HepG2 (cell line): Measurements from ENCODE around the gene ZNF627. TPM values are rescaled to one million over a fixed set of nuclear protein-coding genes. Genes with fewer than 3 reads are reported as not detected.

Experiments
- CAMTA2 ChIP-seq: sonication (generic); formaldehyde crosslinking; IDR thresholded peaks from 2 replicates; pipeline ENCODE4 v1.4.0; 2020; ENCODE audit warnings: mild to moderate bottlenecking, missing genetic modification reagents, borderline replicate concordance
- ETV6 ChIP-seq: sonication (generic); formaldehyde crosslinking; conservative IDR thresholded peaks from 2 replicates; pipeline ENCODE4 v1.4.0; 2020; ENCODE audit warnings: missing genetic modification reagents
- MBNL3 ChIP-seq: fragments of 250-450 bp; sonication (Bioruptor Pico); conservative IDR thresholded peaks from 2 replicates; pipeline ENCODE4 v1.8.0; 2022; ENCODE audit warnings: mild to moderate bottlenecking, inconsistent platforms
- NFYC ChIP-seq: IDR thresholded peaks from 2 replicates; pipeline ENCODE4 v1.6.1; 2016; ENCODE audit warnings: missing genetic modification reagents, missing compliant biosample characterization
- PHF8 ChIP-seq: sonication (generic); formaldehyde crosslinking; IDR thresholded peaks from 2 replicates; pipeline ENCODE4 v1.5.0; 2020; ENCODE audit warnings: missing genetic modification reagents
- SP1 ChIP-seq, 2 experiments: fragments of 450-650 bp in 1 of 2; sonication (generic) in 1 of 2; formaldehyde crosslinking in 1 of 2; IDR thresholded peaks; 2 replicates each; pipeline versions ENCODE4 v1.4.0 to v1.6.1; 2016 to 2020; ENCODE audit warnings: missing genetic modification reagents in 1 of 2
- ZBTB20 ChIP-seq: sonication (generic); formaldehyde crosslinking; IDR thresholded peaks from 2 replicates; pipeline ENCODE4 v1.8.1; 2023; ENCODE audit warnings: missing genetic modification reagents, low read depth, mild to moderate bottlenecking, borderline replicate concordance
- polyA plus RNA-seq, 8 experiments: library from polyadenylated mRNA; depleted of rRNA in 3 of 8; stranded (reverse) in 7 of 8; unstranded in 1 of 8; fragments of >200 nt; fragmentation: Illumina TruSeq in 4 of 8; extraction: Trizol in 4 of 8; gene quantifications; 2 replicates each; pipeline versions ENCODE4 v1.2.1 to v1.2.3, GENCODE V29; 2011 to 2016; ENCODE audit warnings: low read depth in 4 of 8, missing spikeins in 1 of 8, mixed read lengths in 1 of 8; ENCODE audit not compliant: insufficient read depth in 1 of 8
- total RNA-seq, 5 experiments: library from RNA; depleted of rRNA; stranded (reverse); fragments of >200 nt; fragmentation: Illumina TruSeq; extraction: Trizol; gene quantifications; 2 replicates each; pipeline ENCODE4 v1.2.3, GENCODE V29; 2016; ENCODE audit warnings: low read depth in 1 of 5
- TF ChIP-seq, protein P1 (sequence below): sonication (generic); formaldehyde crosslinking; IDR thresholded peaks from 2 replicates; pipeline ENCODE4 v1.8.1; 2023; ENCODE audit warnings: missing genetic modification reagents, inconsistent platforms, borderline replicate concordance
- TF ChIP-seq, protein P2 (sequence below): sonication (generic); formaldehyde crosslinking; IDR thresholded peaks from 2 replicates; pipeline ENCODE4 v1.4.0; 2020; ENCODE audit warnings: missing genetic modification reagents, borderline replicate concordance
- TF ChIP-seq, protein P3 (sequence below): sonication (generic); formaldehyde crosslinking; IDR thresholded peaks from 2 replicates; pipeline ENCODE4 v1.5.1; 2020; ENCODE audit warnings: mild to moderate bottlenecking, missing genetic modification reagents, moderate library complexity
- TF ChIP-seq, protein P4 (sequence below): sonication (generic); formaldehyde crosslinking; IDR thresholded peaks from 2 replicates; pipeline ENCODE4 v1.5.0; 2020; ENCODE audit warnings: mild to moderate bottlenecking, low read depth, missing genetic modification reagents, borderline replicate concordance

Gene ZNF627
- total and polyA plus RNA-seq, 2 of the 13 experiments (the other 11 are each of a cell fraction or from before 2014, with no cell fraction given): 4.2 to 12.7 TPM

DNA sequence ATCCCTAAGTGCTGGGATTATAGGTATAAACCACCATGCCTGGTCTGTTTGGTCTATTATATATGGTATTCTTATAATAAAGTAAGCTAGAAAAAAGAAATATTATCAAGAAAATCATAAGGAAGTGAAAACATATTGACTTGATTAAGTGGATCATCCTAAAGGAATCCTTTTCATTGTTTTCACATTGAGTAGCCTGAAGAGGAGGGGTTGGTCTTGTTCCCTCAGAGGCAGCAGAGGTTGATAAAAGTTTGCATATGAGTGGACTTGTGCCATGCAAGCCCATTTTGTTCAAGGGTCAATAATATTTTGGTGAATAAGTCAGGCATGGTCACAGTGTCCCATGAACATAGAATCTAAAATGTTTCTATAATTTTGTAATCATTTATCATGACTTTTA, 52.7 kb downstream of the ZNF627 start (continued):
- TF ChIP-seq, protein P1, sequence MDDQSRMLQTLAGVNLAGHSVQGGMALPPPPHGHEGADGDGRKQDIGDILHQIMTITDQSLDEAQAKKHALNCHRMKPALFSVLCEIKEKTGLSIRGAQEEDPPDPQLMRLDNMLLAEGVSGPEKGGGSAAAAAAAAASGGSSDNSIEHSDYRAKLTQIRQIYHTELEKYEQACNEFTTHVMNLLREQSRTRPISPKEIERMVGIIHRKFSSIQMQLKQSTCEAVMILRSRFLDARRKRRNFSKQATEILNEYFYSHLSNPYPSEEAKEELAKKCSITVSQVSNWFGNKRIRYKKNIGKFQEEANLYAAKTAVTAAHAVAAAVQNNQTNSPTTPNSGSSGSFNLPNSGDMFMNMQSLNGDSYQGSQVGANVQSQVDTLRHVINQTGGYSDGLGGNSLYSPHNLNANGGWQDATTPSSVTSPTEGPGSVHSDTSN (CRISPR knock-in tag): no peak
- TF ChIP-seq, protein P2, sequence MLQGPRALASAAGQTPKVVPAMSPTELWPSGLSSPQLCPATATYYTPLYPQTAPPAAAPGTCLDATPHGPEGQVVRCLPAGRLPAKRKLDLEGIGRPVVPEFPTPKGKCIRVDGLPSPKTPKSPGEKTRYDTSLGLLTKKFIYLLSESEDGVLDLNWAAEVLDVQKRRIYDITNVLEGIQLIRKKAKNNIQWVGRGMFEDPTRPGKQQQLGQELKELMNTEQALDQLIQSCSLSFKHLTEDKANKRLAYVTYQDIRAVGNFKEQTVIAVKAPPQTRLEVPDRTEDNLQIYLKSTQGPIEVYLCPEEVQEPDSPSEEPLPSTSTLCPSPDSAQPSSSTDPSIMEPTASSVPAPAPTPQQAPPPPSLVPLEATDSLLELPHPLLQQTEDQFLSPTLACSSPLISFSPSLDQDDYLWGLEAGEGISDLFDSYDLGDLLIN: no peak
- TF ChIP-seq, protein P3, sequence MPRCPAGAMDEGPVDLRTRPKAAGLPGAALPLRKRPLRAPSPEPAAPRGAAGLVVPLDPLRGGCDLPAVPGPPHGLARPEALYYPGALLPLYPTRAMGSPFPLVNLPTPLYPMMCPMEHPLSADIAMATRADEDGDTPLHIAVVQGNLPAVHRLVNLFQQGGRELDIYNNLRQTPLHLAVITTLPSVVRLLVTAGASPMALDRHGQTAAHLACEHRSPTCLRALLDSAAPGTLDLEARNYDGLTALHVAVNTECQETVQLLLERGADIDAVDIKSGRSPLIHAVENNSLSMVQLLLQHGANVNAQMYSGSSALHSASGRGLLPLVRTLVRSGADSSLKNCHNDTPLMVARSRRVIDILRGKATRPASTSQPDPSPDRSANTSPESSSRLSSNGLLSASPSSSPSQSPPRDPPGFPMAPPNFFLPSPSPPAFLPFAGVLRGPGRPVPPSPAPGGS: no peak
- TF ChIP-seq MBNL3 (CRISPR knock-in tag) (no peak), SP1 (IDR thresholded peaks at IDR 0.05) (no peak), SP1 (CRISPR knock-in tag; IDR thresholded peaks at IDR 0.05) (no peak), ETV6 (CRISPR knock-in tag) (no peak), ZBTB20 (CRISPR knock-in tag) (no peak), PHF8 (no peak), NFYC (CRISPR knock-in tag) (no peak), CAMTA2 (CRISPR knock-in tag) (no peak)
- TF ChIP-seq, protein P4, sequence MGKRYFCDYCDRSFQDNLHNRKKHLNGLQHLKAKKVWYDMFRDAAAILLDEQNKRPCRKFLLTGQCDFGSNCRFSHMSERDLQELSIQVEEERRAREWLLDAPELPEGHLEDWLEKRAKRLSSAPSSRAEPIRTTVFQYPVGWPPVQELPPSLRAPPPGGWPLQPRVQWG (CRISPR knock-in tag): no peak
